ENCODE data around the gene VEGFC.

GRCh38 chr4:176779421-176779820 is 13.3 kb downstream of the VEGFC start:
- TF ChIP-seq RAD21 (IDR thresholded peaks at IDR 0.05; ENCODE audit: low read length) (no peak), CTCF (IDR thresholded peaks at IDR 0.05) (no peak), FOXM1 (IDR thresholded peaks at IDR 0.05; ENCODE audit: low read depth) (no peak), RFX5 (IDR thresholded peaks at IDR 0.05; ENCODE audit: low read length) (no peak), REST (IDR thresholded peaks at IDR 0.05; ENCODE audit: low read depth, low read length) (no peak), TEAD4 (IDR thresholded peaks at IDR 0.05; ENCODE audit: borderline replicate concordance, insufficient read depth) (no peak), MXI1 (IDR thresholded peaks at IDR 0.05; ENCODE audit: low read depth, low read length) (no peak), SMC3 (IDR thresholded peaks at IDR 0.05; ENCODE audit: low read depth, low read length) (no peak), EZH2phosphoT487 (IDR thresholded peaks at IDR 0.05; ENCODE audit: borderline replicate concordance, low read depth) (no peak), JUND (IDR thresholded peaks at IDR 0.05) (no peak), MAX (IDR thresholded peaks at IDR 0.05; ENCODE audit: low read depth) (0 out of 2 replicates have a peak, but pooled peaks have one; percentile 16)

Measured in SK-N-SH (cell line).